Nephron progenitor cell (in vitro differentiated cells): ENCODE measurements around the gene DHCR7.

Experiments used
- DNase-seq: peaks from one replicate; pipeline ENCODE4 v3.0.0; 2021
- H3K27ac Mint-ChIP-seq: 2 replicates; pipeline ENCODE4 v1.8.0; 2021; ENCODE audit warnings: mild to moderate bottlenecking, moderate library complexity, mixed read lengths
- H3K27me3 Mint-ChIP-seq: 2 replicates; pipeline ENCODE4 v1.8.0; 2021; ENCODE audit warnings: mild to moderate bottlenecking, low read depth, mixed read lengths; ENCODE audit not compliant: poor library complexity
- H3K36me3 Mint-ChIP-seq: 2 replicates; pipeline ENCODE4 v1.8.0; 2021; ENCODE audit warnings: low read depth, mixed read lengths
- H3K4me1 Mint-ChIP-seq: 2 replicates; pipeline ENCODE4 v1.8.0; 2021; ENCODE audit warnings: mixed read lengths
- H3K4me3 Mint-ChIP-seq: 2 replicates; pipeline ENCODE4 v1.8.0; 2021; ENCODE audit warnings: mild to moderate bottlenecking, moderate library complexity, mixed read lengths
- H3K9me3 Mint-ChIP-seq: 2 replicates; pipeline ENCODE4 v1.8.0; 2021; ENCODE audit warnings: mild to moderate bottlenecking, moderate library complexity, mixed read lengths
- CTCF ChIP-seq: fragments of 200-600 bp; sonication (generic); IDR thresholded peaks from 2 replicates; pipeline ENCODE4 v1.5.0; 2021; ENCODE audit warnings: antibody characterized with exemption

The DHCR7 gene

GRCh38 chr11:71446942-71447688 is 1.1 kb downstream of the DHCR7 start:
- Mint-ChIP-seq H3K4me3 (peak overlapping the region; percentile 94), H3K9me3 (peaks cover 15% of the 10 kb centered on the region), H3K27ac (peak overlapping the region; percentile 90), H3K36me3 (peaks cover 53% of the 10 kb centered on the region), H3K4me1 (peaks cover 53% of the 10 kb centered on the region), H3K27me3 (peaks cover 10% of the 10 kb centered on the region)
- no peak for DNase-seq
- no peak for TF ChIP-seq CTCF

- H3K27ac Mint-ChIP-seq, result no peak overlapping the region
- TF ChIP-seq CTCF, result no peak
- no peak for DNase-seq
- H3K36me3 Mint-ChIP-seq, result peaks cover 58% of the 10 kb centered on the region
- peaks cover 15% of the 10 kb centered on the region for H3K9me3 Mint-ChIP-seq
- peak overlapping the region; percentile 94 for H3K4me3 Mint-ChIP-seq
- peaks cover 47% of the 10 kb centered on the region for H3K4me1 Mint-ChIP-seq
- H3K27me3 Mint-ChIP-seq, result peaks cover 10% of the 10 kb centered on the region
Measured at GRCh38 chr11:71446150-71446549, 2.0 kb downstream of the DHCR7 start.

GRCh38 chr11:71444811-71445210 is 3.4 kb downstream of the DHCR7 start:
- no peak overlapping the region for H3K27ac Mint-ChIP-seq
- H3K36me3 Mint-ChIP-seq, result peaks cover 66% of the 10 kb centered on the region
- peaks cover 34% of the 10 kb centered on the region for H3K4me1 Mint-ChIP-seq

GRCh38 chr11:71443736-71444445 is 4.3 kb downstream of the DHCR7 start:
- no peak for TF ChIP-seq CTCF
- Mint-ChIP-seq H3K4me1 (peaks cover 25% of the 10 kb centered on the region), H3K36me3 (peaks cover 71% of the 10 kb centered on the region)

More at GRCh38 chr11:71444811-71445210, 3.4 kb downstream of the DHCR7 start:
- H3K4me3 Mint-ChIP-seq, result no peak overlapping the region
- H3K27me3 Mint-ChIP-seq, result peaks cover 10% of the 10 kb centered on the region
- DNase-seq, result no peak
- peaks cover 15% of the 10 kb centered on the region for H3K9me3 Mint-ChIP-seq
- no peak for TF ChIP-seq CTCF

GRCh38 chr11:71442880-71443279 is 5.3 kb downstream of the DHCR7 start:
- peaks cover 21% of the 10 kb centered on the region for H3K4me1 Mint-ChIP-seq
- TF ChIP-seq CTCF, result no peak
- H3K27me3 Mint-ChIP-seq, result peaks cover 6% of the 10 kb centered on the region
- H3K36me3 Mint-ChIP-seq, result peaks cover 77% of the 10 kb centered on the region
- peaks cover 15% of the 10 kb centered on the region for H3K9me3 Mint-ChIP-seq
- no peak overlapping the region for H3K27ac Mint-ChIP-seq
- DNase-seq, result no peak
- H3K4me3 Mint-ChIP-seq, result no peak overlapping the region

More at GRCh38 chr11:71443736-71444445, 4.3 kb downstream of the DHCR7 start:
- Mint-ChIP-seq H3K27ac (no peak overlapping the region), H3K27me3 (peaks cover 10% of the 10 kb centered on the region), H3K4me3 (no peak overlapping the region), H3K9me3 (peaks cover 15% of the 10 kb centered on the region)
- no peak for DNase-seq
